22Rv1 (cell line): ENCODE measurements around the gene NACC1.
"Not testable (repeated sequence)": the region's sequence is repeated elsewhere in the genome, so short reads cannot be mapped to it uniquely, and the experiment has no call there.

Experiments
- H3K27ac ChIP-seq: fragments of 450-650 bp; 2 replicates; pipeline ENCODE4 v1.5.1; 2017
- ZFX ChIP-seq: fragments of 450-650 bp; IDR thresholded peaks from 2 replicates; pipeline ENCODE4 v1.6.1; 2017; ENCODE audit warnings: antibody characterized with exemption, borderline replicate concordance
- TF ChIP-seq, protein P1 (sequence below): fragments of 450-650 bp; IDR thresholded peaks from 2 replicates; pipeline ENCODE4 v1.5.1; 2017; ENCODE audit warnings: mild to moderate bottlenecking

Gene NACC1

DNA sequence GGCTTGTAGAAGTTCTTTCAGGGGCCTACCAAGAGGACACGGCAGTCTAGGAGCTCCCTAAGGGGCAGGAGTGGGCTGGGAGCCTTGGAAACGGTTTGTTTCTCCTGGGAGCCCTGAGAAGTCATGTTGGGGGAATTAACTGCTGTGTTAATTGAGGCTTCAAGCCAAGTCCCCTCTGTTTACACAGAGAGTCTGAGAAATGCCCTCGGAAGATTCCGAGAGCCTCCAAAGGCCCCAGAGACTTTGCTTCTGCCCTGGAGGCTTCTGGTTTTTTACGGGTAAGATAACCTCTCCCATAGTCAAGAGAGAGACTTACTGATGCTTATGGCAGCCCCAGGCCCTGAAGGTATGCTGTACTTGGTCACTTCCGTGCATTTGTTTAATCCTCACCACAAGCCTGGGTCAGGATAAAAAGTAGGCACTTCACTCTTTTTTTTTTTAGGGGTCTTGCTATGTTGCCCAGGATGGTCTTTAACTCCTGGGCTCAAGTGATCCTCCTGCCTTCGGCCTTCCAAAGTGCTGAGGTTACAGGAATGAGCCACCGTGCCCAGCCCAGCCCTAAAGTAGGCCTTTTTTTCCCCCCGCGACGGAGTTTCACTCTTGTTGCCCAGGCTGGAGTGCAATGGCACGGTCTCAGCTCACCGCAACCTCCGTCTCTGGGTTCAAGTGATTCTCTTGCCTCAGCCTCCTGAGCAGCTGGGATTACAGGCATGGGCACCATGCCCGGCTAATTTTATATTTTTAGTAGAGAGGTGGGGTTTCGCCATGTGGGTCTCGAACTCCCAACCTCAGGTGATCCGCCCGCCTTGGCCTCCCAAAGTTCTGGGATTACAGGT is 47.3 kb downstream of the NACC1 start:
- H3K27ac ChIP-seq = peak overlapping the region; percentile 99
- no peak for TF ChIP-seq ZFX
- TF ChIP-seq, protein P1, sequence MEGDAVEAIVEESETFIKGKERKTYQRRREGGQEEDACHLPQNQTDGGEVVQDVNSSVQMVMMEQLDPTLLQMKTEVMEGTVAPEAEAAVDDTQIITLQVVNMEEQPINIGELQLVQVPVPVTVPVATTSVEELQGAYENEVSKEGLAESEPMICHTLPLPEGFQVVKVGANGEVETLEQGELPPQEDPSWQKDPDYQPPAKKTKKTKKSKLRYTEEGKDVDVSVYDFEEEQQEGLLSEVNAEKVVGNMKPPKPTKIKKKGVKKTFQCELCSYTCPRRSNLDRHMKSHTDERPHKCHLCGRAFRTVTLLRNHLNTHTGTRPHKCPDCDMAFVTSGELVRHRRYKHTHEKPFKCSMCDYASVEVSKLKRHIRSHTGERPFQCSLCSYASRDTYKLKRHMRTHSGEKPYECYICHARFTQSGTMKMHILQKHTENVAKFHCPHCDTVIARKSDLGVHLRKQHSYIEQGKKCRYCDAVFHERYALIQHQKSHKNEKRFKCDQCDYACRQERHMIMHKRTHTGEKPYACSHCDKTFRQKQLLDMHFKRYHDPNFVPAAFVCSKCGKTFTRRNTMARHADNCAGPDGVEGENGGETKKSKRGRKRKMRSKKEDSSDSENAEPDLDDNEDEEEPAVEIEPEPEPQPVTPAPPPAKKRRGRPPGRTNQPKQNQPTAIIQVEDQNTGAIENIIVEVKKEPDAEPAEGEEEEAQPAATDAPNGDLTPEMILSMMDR = no peak

DNA sequence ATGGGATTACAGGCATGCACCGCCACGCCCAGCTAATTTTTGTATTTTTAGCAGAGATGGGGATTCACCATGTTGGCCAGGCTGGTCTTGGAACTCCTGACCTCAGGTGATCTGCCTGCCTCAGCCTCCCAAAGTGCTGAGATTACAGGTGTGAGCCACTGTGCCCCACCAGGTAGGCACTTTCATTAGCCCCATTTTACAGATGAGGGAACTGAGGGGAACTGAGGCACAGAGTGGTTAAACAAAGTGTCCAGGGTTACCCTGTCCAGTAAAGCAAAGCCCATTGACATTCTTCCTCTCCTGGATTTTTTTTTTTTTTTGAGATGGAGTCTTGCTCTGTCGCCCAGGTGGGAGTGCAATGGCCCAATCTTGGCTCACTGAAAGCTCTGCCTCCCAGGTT is 48.1 kb downstream of the NACC1 start:
- H3K27ac ChIP-seq = not testable (repeated sequence)

DNA sequence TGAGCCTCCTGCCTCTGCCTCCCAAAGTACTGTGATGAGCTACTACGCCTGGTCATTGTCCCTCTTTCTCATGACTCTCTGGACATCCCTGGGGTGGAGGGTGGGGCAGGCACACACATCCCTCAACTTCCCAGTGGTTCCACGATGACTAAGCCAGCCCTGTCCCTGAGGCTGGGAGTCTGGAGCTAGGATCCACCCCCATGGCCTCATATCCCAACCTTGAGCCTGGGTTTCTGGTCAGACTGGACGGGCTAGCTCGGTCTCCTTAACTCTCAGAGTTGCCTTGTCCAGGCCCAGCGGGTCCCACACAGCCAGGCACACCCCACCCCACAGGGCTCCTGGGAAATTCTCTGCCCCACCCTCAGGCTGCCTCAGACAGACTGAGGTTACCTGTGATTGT is 51.7 kb downstream of the NACC1 start:
- no peak for TF ChIP-seq ZFX
- TF ChIP-seq, protein P1 = no peak
- H3K27ac ChIP-seq = peak overlapping the region; percentile 20; the same call in 1 of the 2 replicates

DNA sequence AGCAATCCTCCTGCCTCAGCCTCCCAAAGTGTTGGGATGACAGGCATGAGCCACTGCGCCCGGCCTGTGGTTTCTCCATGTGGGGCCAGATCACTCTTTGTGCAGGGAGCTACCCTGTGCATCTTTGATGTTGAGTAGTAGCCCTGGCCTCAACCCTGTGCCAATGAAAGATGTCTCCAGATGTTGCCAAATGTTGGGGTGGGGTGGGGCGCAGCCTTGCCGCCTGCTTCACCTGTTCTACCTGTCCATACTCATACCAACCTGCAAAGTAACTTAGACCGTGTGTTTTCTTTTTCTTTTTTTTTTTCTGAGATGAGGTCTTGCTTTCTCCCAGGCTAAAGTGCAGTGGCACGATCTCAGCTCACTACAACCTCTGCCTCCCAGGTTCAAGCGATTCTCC is 53.1 kb downstream of the NACC1 start:
- no peak overlapping the region for H3K27ac ChIP-seq
- no peak for TF ChIP-seq ZFX
- TF ChIP-seq, protein P1 = no peak

DNA sequence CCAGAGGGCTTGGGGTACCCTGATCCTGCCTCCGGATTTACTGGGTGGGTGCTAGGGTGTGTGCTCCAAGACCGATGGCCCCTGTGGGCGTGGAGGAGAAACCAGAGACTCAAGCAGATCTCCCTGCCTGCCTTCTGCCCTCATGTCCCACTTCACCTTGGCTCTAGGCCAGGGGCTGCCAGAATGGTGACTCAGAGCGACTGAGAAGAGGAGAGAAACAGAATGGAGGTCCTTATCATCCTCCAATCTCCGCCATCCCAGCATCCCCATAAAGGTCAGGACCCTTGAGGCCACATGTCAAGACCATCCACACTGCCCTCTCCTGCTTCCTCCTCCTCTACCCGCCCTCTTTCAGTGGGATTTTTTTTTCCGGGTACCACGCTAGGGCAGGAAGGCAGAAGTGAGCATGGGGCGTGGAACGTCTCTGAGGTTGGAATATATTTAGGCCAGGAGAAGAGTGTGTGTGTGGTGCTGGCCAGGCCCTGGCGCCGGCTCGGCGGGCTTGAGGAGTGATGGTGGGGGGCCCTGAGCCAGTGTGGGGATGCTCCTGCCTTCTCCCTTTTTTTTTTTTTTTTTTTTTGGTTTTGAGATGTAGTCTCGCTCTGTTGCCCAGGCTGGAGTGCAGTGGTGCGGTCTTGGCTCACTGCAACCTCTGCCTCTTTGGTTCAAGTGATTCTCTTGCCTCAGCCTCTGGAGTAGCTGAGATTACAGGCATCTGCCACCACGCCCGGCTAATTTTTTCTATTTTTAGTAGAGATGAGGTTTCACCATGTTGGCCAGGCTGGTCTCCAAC is 54.5 kb downstream of the NACC1 start:
- H3K27ac ChIP-seq = no peak overlapping the region
- no peak for TF ChIP-seq ZFX
- TF ChIP-seq, protein P1 = no peak

DNA sequence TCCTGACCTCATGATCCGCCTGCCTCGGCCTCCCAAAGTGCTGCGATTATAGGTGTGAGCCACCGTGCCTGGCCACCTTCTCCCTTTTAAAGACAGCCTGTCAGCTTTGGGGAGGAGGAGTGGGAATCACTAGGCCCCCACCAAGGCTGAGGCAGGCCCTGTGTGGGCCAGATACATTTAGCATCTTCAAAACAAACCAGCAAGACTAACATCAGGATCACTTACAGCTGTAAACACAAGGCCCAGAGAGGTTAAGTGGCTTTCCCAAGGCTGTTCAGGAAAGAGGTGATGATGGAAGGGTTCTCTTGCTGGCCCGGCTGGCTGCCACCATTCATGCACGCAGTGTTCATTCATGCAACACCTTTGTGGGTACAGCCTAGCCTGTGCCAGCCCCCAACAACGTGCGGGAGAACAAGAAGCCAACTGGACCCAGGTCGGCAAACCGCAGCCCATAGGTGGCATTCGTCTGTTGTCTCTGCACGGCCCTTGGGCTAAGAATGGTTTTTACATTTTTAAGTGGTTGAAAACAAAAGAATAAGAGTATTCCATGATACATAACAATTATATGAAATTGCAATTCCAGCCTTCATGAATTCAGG is 55.2 kb downstream of the NACC1 start:
- TF ChIP-seq ZFX = no peak
- TF ChIP-seq, protein P1 = no peak
- H3K27ac ChIP-seq = no peak overlapping the region

DNA sequence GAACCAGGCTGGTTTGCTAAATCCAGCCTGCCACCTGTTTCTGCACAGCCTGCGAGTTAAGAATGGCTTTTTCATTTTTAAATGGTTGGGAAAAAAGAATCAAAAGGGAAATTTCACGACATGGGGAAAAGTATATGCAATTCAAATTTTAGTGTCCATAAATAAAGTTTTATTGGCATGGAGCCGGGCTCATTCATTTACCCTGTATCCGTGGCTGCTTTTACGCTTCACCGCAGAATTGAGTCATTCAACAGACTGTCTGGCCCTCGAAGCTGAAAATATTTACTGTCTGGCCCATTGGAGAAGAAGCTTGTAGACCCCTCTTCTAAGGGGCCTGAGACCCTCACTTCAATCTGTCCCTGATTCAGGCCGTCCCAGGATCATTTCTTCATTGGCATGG is 58.3 kb downstream of the NACC1 start:
- TF ChIP-seq, protein P1 = no peak
- no peak for TF ChIP-seq ZFX
- H3K27ac ChIP-seq = no peak overlapping the region

DNA sequence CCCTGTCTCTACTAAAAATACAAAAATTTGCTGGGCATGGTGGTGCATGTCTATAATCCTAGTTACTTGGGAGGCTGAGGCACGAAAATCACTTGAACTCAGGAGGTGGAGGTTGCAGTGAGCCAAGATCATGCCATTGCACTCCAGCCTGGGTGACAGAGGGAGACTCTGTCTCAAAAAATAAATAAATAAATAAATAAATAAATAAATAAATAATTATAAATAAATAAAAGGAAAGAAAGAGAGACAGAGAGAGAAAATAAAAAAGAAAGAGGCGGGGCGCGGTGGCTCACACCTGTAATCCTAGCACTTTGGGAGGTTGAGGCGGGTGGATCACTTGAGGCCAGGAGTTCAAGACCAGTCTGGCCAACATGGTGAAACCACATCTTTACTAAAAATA is 59.5 kb downstream of the NACC1 start:
- H3K27ac ChIP-seq = not testable (repeated sequence)

DNA sequence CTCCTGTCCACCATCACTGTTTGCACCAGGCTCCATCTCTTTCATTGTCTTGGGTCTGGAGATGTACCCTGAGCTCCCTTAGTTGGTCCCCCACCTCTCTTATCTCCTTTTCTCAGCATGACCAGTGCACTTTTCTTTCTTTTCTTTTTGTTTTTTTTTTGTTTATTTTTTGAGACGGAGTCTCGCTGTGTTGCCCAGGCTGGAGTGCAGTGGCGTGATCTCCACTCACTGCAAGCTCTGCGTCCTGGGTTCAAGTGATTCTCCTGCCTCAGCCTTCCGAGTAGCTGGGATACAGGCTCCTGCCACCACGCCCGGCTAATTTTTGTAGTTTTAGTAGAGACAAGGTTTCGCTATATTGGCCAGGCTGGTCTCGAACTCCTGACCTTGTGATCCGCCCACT is 60.2 kb downstream of the NACC1 start:
- H3K27ac ChIP-seq = not testable (repeated sequence)
